GM18858 (cell line): ENCODE measurements around the gene RCBTB2.

Experiments
- ATAC-seq: cut with Tn5 transposase; IDR thresholded peaks from one replicate; pipeline ENCODE4 v1.9.1; 2021; ENCODE audit not compliant: unreplicated experiment

Gene RCBTB2

DNA sequence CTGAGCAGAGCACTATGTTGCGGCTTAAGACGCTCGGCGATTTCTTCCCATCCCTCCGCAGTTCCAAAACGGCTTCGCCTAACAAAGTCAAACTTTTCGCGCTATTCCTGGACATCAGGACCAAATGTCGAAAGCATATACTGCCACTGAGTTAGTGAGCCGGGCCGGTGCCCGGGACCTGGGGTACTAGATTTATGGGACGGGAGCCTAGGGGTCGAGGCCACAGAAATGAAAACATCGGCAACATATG is 699 bp downstream of the RCBTB2 start:
- peak; percentile 0 for ATAC-seq

DNA sequence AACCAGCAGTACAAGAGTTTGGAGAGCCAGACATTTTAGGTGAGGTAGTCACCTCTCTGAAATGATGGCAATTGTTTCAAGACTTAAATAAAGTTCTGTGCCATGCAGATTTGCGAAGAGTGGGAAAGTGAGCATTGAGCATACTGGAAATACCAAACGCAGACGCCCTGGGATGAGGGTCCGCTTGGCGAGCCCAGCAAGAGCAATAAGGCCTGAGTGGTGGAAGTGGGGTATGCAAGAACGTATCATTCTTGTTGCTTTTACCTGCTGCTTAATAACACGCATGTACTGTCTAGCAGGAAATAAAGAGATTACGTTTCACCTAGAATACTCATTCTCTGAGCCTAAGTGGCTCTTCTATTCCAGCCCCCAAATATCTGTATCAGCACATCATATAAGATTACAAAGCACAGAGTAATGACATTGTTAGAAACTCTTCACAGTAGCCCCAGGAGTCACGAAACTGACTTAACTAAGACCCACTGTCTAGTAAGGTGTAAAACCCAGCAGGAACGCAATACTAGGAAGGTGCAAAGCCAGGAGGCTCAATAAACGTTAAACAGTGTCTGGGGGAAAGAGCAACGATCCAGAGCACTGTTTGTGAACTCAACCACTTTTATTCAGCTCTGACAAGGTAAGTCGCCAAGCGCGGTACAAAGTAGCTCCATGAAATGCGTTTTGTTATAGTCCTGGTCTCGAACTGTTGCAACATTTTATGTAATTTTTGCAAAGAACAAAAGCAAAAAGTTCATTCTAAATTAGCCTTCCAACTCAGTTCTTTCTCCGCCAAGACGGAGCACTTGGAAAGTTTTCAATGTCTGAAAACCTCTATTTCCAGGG is 1.2 kb downstream of the RCBTB2 start:
- ATAC-seq: no peak

DNA sequence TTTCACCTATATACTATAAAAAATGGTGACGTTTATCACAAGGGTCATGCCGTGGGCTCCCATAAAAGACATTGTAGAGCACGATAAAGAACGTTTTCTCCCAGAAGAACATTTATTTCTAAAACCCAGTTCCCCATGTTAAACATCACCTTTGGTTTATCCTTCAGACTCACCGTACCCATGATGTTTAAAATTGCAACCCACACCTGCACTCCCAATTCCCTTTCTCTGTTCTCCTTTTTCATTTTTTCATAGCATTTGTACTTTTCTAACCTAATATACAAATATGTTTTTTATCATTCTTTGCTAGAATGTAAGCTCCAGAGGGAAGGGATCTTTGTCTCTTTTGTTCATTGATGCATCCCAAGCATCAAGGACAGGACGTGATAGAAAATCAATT is 2.0 kb downstream of the RCBTB2 start:
- ATAC-seq: no peak

DNA sequence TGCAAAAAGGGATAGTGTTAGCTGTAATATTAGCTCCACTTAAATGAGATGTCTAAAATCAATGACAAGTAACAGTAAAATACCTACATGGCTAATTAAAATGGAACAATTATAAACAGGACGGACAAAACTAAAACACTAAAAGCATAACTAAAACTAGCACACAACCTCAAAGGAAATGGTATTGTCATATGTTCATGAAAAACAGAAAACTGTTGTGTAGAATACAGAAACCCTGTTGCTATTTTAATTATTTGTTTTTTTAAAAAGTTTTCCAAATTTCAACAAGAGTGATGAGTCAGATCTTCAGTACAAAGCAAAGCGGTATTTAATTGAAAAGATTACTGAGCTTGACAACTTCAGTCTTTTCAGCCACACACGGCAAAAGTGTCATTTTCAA is 4.2 kb downstream of the RCBTB2 start:
- no peak for ATAC-seq

DNA sequence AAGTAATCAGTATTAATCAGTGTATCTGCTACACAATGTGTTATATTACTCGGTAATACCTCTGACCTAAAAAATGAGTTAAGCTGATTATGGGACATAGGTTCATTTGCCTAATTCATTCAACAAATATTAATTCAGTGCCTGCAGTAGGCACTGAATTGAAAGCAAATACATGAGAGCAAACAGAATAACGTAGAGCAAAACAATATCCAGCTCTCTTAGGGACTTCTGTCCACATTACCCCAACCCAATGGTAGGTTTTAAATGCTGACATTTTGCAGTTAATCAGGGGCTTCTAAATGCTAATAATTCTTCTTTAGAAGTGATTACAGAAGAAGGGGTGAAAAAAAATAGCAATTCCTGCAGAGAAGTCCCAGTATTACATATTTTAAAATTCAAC is 4.9 kb downstream of the RCBTB2 start:
- no peak for ATAC-seq

DNA sequence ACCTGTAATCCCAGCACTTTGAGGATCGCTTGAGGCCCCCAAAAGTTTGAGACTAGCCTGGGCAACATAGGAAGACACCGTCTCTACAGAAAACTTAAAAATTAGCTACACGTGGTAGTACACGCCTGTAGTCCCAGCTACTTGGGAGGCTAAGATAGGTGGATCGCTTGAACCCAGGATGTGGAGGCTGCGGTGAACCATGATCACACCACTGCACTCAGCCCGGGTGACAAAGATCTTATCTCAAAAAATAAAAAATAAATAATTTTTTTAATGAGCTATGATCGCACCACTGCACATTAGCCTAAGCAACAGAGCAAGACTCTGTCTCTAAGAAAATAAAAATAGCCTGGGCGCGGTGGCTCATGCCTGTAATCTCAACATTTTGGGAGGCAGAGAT is 6.6 kb downstream of the RCBTB2 start:
- no peak for ATAC-seq

DNA sequence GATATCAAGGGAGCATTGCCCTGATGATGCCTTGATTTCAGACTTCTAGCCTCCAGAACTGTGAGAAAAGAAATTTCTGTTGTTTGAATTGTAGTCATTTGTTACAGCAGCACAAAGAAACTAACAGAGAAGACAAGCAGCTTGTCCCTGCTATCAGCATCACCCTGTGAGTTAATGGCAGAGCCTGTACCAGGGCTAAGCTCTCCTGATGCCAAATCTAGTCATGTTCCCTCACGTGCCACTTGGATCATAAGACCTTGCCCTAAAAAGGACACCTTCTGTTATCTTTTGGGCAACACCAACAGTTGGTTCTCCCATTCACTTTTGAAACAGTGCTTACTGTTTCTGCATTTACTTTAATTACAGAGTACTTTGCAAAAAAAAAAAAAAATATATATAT is 14.8 kb downstream of the RCBTB2 start:
- no peak for ATAC-seq

DNA sequence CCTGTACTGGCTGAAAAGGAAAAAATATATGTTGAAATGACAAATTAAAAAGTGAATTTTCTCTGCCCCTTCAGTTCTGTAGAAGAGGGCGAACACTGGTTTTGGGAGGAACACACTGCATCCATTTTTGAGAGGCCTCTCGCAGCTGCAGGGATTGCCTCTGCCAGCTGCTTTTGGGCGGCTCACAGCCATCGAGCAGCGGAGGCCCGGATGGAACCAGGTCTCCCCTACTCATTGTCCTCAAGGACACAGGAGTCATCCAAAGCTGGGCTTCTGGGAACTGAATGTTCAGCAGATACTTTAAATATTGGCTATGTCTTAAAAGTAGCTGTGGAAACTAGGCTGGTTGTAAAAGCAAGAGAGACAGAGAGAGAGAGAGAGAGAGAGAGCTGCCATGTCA is 17.1 kb downstream of the RCBTB2 start:
- no peak for ATAC-seq

DNA sequence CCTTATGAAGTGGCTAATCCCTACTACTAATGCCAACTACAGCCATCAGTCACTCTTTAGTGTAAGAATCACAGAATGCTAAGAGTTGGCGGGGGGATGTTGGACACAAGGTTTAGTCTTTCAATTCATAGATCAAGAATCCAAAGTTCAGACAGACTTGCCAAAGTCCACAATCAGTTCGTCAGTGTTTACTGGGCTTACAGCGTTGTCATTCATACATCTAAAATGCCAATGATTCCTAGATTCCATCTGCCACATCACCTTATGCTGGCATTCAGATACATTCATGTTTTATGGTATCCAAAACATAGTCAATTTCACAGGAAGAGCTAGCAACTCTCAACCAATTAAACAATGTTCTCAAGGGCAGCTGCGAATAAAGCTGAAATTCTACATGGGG is 18.1 kb downstream of the RCBTB2 start:
- ATAC-seq: no peak

DNA sequence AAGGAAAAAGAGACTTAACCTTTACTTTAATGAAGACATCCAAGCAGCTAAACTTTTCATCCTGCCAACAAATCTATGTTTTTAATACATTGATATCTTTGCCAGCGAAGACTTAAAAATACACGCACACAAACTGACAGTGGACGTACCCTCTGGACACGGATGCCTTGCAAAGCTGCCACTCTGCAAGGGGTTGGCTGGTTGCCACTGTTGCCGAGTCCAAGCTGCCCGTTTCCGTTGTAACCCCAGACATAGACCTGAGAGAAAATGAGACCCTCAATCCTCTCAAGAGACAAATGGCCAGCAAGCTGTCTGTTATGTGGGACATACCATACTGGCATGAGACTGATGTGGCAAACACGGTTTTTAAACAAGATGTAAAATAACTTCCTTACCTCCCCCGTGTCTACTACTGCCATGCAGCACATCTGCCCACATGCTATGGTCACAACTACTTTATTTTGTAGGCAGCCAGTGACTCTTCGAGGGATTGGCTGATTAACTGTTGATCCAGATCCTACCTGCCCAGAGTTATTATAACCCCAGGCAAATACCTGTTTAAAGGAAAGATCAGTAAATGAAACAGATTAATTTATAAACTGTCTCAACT is 21.2 kb downstream of the RCBTB2 start:
- ATAC-seq: no peak

DNA sequence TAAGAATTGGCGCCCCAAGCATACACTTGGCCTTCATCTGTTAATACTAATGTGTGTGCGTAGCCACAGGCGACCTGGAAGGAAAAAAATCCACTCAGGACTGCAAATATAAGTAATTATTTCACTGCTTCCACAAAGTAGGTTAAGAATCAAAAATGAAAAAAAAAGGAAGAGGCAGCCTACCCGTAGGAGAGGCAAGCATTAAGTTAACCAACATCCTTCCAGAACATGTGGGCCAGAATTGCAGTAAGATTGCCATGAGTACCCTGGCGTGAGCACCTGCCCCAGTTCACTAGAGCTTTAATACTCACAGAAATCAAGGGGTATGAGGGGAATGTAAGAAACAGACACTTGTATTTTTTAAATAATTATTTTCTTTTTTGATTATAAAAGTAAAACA is 22.2 kb downstream of the RCBTB2 start:
- no peak for ATAC-seq

DNA sequence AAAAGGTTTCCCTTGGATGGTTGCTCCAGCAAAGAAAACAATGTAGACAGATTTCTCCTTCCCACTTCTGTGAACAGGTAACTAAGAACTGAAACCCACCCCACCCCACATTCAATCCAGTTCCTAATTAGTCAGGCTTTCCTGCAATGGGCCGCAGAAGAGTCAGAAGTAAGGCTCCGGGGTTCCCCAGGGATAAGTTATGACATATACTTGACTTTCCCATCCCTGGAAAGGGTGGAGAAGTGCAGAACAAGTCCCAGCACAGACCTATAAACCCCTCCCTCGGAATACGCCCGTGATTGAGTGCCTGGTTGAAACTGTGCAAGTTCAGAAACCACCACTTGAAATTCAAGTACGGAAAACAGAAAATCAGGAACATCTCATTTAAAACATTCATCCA is 24.9 kb downstream of the RCBTB2 start:
- ATAC-seq: no peak

DNA sequence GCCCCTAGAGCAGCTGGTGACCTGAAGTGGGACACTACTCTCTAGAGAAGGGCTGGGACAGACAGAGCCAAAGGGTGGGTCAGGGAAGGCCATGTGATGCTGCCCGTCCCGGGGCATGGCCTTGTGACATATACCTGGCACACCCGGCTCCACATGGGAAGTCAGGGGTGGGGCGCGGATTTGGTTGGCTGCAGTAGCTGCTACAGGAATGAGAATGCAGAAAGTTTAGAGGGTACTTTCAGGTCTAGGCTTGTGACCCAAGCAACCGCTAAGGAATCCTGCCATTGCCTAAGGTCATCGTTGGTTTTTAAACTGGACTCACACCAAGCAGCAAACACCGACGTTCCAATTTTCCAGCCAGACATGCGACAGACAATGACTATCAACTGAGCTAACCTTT is 25.9 kb downstream of the RCBTB2 start:
- ATAC-seq: no peak

DNA sequence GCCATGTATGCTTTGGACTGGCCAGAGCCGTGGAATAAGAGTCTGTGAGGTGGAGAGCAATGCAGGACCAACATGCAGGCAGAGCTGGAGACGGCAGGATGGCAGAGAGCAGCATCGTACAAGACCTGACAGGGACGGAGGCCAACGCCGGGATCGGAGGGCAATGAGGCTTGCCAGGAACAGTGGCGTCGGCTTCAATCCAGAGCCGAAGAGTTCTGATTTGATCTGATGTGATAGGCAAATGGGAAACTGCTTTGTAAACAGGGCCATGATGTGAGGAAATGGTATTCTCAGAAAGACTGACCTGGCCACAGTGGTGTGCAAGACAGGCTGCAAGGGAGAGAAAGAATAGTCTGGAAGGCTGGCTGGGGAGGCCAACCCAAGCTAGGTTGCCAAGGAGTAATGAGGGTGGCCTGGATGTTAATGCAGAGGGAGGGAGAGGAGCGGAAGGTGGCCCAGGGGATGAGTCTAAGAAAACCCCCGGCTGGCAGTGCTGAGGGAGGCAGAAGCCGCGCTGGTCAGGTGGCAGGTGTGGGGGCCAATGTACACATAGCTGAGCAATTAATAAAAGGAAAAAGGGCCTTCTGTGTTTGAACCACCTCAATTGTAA is 26.7 kb downstream of the RCBTB2 start:
- peak; percentile 5 for ATAC-seq

DNA sequence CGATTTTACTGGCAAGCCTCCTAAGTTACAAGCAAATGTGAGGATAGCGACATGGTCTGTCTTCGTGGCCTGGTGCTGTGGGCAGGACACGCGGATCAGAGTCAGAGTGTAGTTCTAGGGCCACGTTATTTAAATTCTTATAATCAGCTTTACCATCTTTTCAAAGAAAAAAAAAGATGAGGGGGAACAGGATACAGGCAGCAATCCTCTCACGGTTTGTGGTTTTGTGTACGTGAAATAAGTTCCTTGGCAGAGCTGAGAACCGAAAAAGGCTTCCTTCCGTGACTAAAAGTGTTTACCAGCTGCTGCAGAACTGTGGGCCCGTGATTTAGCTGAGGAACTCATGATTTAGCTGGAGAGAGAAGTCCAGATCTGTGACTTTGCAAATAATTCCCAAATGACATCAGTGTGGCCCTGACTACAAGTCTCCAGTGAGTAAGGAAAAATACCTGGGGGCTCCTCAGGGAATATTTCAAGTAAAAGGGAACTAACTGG is 27.2 kb downstream of the RCBTB2 start:
- peak; percentile 54 for ATAC-seq

DNA sequence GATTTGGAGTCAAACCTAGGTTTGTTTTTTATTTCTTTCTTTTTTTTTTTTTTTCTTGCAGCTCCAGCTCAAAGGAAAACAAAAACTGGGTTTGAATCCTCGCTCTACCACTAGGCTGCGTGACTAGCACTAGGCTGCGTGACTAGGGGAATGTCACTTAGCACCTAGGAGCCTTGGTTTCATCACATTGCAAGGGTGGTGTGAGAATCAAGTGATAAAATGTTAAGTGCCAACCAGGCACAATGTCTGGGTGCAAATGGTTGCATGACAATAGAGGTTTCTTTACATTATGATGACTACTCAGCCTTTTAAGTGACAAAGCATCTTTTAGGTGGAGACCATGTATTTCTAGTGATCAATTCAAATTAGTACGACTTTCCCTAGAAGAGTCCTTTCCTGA is 27.9 kb downstream of the RCBTB2 start:
- ATAC-seq: no peak

DNA sequence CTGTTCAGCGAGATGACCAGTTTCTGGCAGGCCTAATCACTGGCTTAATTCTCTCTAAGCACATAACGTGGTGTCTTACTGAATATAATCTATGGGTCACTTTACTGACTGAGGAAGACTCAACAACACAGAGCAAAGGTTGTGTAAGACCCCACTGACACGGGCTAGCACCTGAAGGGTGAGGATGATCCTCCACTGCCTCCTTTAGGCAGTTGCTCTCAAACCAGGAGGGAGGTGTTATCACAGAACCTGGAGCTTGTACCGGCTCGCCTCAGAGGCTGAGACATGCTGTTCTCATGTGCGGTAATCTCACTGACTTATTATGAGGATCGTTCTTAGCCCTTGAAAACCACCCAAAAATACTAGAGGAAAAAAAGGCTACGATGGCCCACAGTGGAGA is 28.3 kb downstream of the RCBTB2 start:
- no peak for ATAC-seq

DNA sequence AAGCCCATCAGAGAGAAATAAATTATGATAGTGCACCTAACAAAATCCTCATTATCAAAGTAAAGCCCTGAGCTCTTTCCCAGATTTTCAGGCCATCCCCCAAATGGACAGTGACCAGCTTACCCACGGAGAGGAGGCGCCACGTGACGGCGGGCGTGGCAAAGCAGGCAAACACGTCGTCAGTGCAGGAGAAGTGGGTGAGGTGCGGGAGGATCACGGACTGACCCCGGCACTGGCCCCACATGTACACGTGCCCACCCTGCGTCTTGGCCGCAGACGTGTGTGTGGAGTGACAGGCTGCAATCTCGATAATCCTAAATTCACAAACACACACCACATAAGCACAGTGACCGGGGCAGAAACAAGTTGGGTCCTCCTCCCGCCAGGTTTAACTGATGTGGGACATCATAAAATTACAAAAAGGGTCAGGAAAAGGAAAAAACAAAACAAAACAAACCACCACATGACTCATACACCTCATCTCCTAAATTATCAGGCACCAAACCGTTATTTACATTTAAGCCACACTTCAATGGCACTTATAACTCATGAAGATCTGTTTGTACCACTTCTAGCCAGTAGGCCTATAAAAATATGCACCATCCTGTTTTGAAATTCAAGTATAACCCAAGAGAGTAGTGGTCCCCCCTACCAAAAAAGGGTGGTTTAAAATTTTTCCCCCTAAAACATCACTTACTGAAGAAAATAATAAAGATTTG is 30.1 kb downstream of the RCBTB2 start:
- no peak for ATAC-seq

DNA sequence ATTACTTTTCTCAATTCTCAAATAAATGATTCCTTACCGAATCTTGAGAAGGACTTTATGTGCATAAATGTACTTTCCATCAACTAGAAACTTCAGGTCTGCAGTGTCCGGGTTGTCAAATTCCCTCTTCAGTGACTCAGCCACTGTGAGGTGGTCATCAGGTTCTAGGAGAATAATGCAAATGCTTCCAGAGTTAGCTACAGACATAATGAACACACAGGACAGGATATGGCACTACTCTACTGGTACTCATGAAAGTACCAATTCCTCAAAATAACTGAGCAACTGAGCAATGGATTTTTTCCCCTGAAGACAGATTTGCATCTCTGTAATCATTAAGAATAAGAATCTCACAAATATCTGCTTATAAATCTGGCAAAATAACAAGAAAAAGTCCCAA is 31.2 kb downstream of the RCBTB2 start:
- ATAC-seq: peak; percentile 35

DNA sequence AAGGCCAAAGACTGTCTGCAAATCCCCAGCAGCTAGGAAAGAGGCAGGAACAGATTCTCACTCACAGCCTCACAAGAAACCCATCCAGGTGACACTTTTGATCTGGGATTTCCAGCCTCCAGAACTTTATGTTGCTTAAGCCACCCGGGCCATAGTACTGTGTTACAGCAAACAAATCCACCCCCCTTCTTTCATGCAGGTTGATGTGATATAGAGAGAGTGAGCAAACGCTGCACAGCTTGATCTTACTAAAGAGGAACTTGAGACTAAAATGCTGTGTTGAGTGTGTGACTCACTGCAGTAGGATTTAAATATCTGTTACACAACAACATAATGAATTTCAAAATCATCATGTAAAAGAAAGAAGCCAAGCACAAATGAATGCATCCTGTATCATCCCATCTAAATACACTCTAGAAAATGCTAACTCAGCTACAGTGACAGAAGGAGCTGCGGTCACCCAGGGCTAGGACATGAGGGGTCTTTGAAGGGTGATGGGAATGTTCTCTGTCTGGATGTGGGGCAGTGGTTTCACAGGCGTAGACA is 32.2 kb downstream of the RCBTB2 start:
- peak; percentile 37 for ATAC-seq

DNA sequence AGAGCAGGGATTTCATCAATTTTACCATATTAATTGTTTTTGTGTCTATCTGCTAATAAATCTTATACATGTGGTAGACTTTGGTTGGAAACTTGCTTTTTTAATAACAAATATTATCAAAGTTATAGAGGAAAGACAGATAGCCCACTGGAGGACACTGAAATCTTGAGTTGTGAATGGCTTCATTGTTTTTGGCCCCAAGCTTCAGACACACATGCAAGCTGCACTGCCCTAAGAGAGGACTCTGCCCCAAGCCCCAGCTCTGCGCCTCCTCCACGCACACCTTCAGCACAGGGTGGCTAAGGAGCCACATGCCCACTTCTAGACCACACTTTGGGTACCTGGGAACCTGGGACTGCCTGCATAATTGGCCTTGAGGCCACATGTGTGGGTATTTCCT is 35.2 kb downstream of the RCBTB2 start:
- ATAC-seq: no peak
